GM12878 (cell line): ENCODE data around the gene ARID3B. TPM values are rescaled to one million over a fixed set of nuclear protein-coding genes. Genes with fewer than 3 reads are reported as not detected.

Experiments
- ATAC-seq: fragments of 200-7000 bp; cut with Tn5 transposase; 3 replicates; pipeline ENCODE4 v1.9.1; 2020; ENCODE audit warnings: mild to moderate bottlenecking, moderate library complexity
- BruUV-seq: library from RNA; stranded (reverse); fragments of 400-500 nt; replicated peaks from 2 replicates; lab custom pipeline; 2021; lab: Mats Ljungman, UMichigan
- CTCF ChIA-PET: fragments of 300-600 bp; sonication (Branson Sonifier 250); formaldehyde crosslinking; extraction: SDS; loops from one replicate; lab custom pipeline; 2021; ENCODE audit warnings: inconsistent platforms; lab: Yijun Ruan, JAX
- POLR2A ChIA-PET: fragments of 350-600 bp; formaldehyde crosslinking; extraction: SDS; loops from one replicate; lab custom pipeline; 2021; ENCODE audit warnings: inconsistent platforms; lab: Charles Lee
- RAD21 ChIA-PET: fragments of 300-600 bp; sonication (Branson Sonifier 250); formaldehyde crosslinking; loops from one replicate; lab custom pipeline; 2023; ENCODE audit warnings: antibody characterized with exemption; ENCODE audit not compliant: unreplicated experiment; lab: Charles Lee
- SMC1A ChIA-PET: fragments of 300-600 bp; sonication (Branson Sonifier 250); formaldehyde crosslinking; loops from one replicate; lab custom pipeline; 2023; ENCODE audit not compliant: unreplicated experiment, uncharacterized antibody; lab: Charles Lee
- DNase-seq: peaks from one replicate; pipeline ENCODE4 v3.0.0-alpha.2; 2011; ENCODE audit warnings: low read depth, low spot score
- FAIRE-seq: peaks from 3 replicates; lab custom pipeline; 2011; peaks lifted over from hg19 to GRCh38; lab: Jason Lieb, UNC
- H2AFZ ChIP-seq: 2 replicates; pipeline ENCODE4 v1.6.0; 2011; ENCODE audit warnings: low read depth, low read length, control low read depth; ENCODE audit not compliant: control insufficient read depth
- H3K27ac ChIP-seq: 2 replicates; pipeline ENCODE4 v1.5.1; 2011; ENCODE audit warnings: control low read depth; ENCODE audit not compliant: control insufficient read depth, insufficient read depth
- H3K27me3 ChIP-seq, 2 experiments: replicated peaks in 1 of 2; 2 replicates each; pipeline versions ENCODE4 v1.6.0 to v1.6.1; 2011; ENCODE audit warnings: low read length in 1 of 2; ENCODE audit not compliant: control insufficient read depth in 2 of 2, insufficient read depth in 2 of 2
- H3K36me3 ChIP-seq, 2 experiments: 2 replicates each; pipeline ENCODE4 v1.5.1; 2011; ENCODE audit warnings: low read length in 1 of 2; ENCODE audit not compliant: control insufficient read depth in 2 of 2, insufficient read depth in 2 of 2
- H3K4me1 ChIP-seq: 2 replicates; pipeline ENCODE4 v1.6.1; 2011; ENCODE audit warnings: mild to moderate bottlenecking, low read length, moderate library complexity, mixed read lengths; ENCODE audit not compliant: control insufficient read depth, insufficient read depth
- H3K4me2 ChIP-seq: 2 replicates; pipeline ENCODE4 v1.6.0; 2011; ENCODE audit warnings: control low read depth; ENCODE audit not compliant: control insufficient read depth, insufficient read depth
- H3K4me3 ChIP-seq: fragments of 200-600 bp; sonication (generic); 2 replicates; pipeline ENCODE4 v1.5.1; 2016
- H3K79me2 ChIP-seq: 2 replicates; pipeline ENCODE4 v1.6.0; 2011; ENCODE audit warnings: low read length; ENCODE audit not compliant: control insufficient read depth, insufficient read depth
- H3K9ac ChIP-seq: 2 replicates; pipeline ENCODE4 v1.8.0; 2011; ENCODE audit warnings: low read length, control low read depth, mixed read lengths; ENCODE audit not compliant: control insufficient read depth, insufficient read depth
- H3K9me3 ChIP-seq: replicated peaks from 3 replicates; pipeline ENCODE4 v1.5.1; 2011; ENCODE audit warnings: mild to moderate bottlenecking, low read length; ENCODE audit not compliant: control insufficient read depth, insufficient read depth
- H4K20me1 ChIP-seq: 2 replicates; pipeline ENCODE4 v1.6.0; 2011; ENCODE audit not compliant: control insufficient read depth, insufficient read depth
- CEBPB ChIP-seq, 2 experiments: fragments of 150-350 bp in 1 of 2; IDR thresholded peaks; 2 replicates each; pipeline ENCODE4 v1.6.1; 2012 to 2014; ENCODE audit warnings: low read depth in 2 of 2, low read length in 2 of 2, borderline replicate concordance in 1 of 2, inconsistent platforms in 1 of 2
- IRF5 ChIP-seq: fragments of 450-650 bp; IDR thresholded peaks from 2 replicates; pipeline ENCODE4 v1.6.1; 2017; ENCODE audit warnings: borderline replicate concordance
- KAT2A ChIP-seq: conservative IDR thresholded peaks from 2 replicates; pipeline ENCODE4 v1.6.1; 2011; ENCODE audit warnings: low read depth, low read length; ENCODE audit not compliant: control insufficient read depth
- KLF5 ChIP-seq: fragments of 450-650 bp; IDR thresholded peaks from 2 replicates; pipeline ENCODE4 v1.6.1; 2014; ENCODE audit warnings: mild to moderate bottlenecking; ENCODE audit not compliant: partially characterized antibody
- MTA2 ChIP-seq: fragments of 450-650 bp; IDR thresholded peaks from 2 replicates; pipeline ENCODE4 v1.6.1; 2016; ENCODE audit warnings: low read depth, mild to moderate bottlenecking, moderate library complexity
- RBBP5 ChIP-seq: fragments of 200-600 bp; sonication (generic); conservative IDR thresholded peaks from 2 replicates; pipeline ENCODE4 v1.6.1; 2016
- REST ChIP-seq: IDR thresholded peaks from 2 replicates; pipeline ENCODE4 v1.6.1; 2012; ENCODE audit warnings: mild to moderate bottlenecking, low read depth, low read length
- RFX5 ChIP-seq: IDR thresholded peaks from 2 replicates; pipeline ENCODE4 v1.6.1; 2011; ENCODE audit warnings: low read depth, low read length, improper control_type of control experiment
- TCF3 ChIP-seq: IDR thresholded peaks from 2 replicates; pipeline ENCODE4 v1.6.1; 2012; ENCODE audit warnings: low read depth, mild to moderate bottlenecking, low read length, borderline replicate concordance; ENCODE audit not compliant: insufficient read depth
- WRNIP1 ChIP-seq: IDR thresholded peaks from 2 replicates; pipeline ENCODE4 v1.6.1; 2011; ENCODE audit warnings: low read depth, low read length, improper control_type of control experiment, borderline replicate concordance
- YBX1 ChIP-seq: fragments of 450-650 bp; IDR thresholded peaks from 2 replicates; pipeline ENCODE4 v1.6.1; 2016; ENCODE audit warnings: antibody characterized with exemption
- whole genome bisulfite sequencing: methylation state at CpG from one replicate; pipeline ENCODE4 v1.1.6; 2016; ENCODE audit warnings: low lambda C conversion rate; ENCODE audit not compliant: insufficient replicate concordance, insufficient coverage; ENCODE audit errors: missing lambda C conversion rate; 5-methylcytosine and 5-hydroxymethylcytosine counted together
- in situ Hi-C: fragments of 300-500 bp; cut with MboI; formaldehyde crosslinking; loops from 9 replicates; pipeline ENCODE4 v1.14.3; 2018; ENCODE audit warnings: mixed read lengths
- intact Hi-C: fragments of 100-400 bp; cut with micrococcal nuclease; formaldehyde crosslinking; loops from one replicate; pipeline ENCODE4 v1.14.2; 2022; ENCODE audit not compliant: unreplicated experiment
- polyA plus RNA-seq, 11 experiments: library from polyadenylated mRNA; depleted of rRNA in 4 of 11; unstranded in 6 of 11; stranded (reverse) in 5 of 11; fragments of >200 nt; fragmentation: Nextera tagmentation in 4 of 11; fragmentation: Illumina TruSeq in 1 of 11; extraction: Ambion mirVana in 4 of 11; extraction: Trizol in 1 of 11; gene quantifications; 1 replicate in 1 of 11; 2 replicates in 10 of 11; pipeline versions ENCODE4 v1.2.1 to v1.2.3, GENCODE V29; 2011 to 2016; ENCODE audit warnings: inconsistent platforms in 2 of 11, missing spikeins in 2 of 11, low read depth in 1 of 11
- total RNA-seq, 4 experiments: library from RNA; depleted of rRNA in 3 of 4; stranded (reverse); fragments of >200 nt in 3 of 4; fragmentation: Illumina TruSeq in 1 of 4; extraction: Trizol in 1 of 4; gene quantifications; 2 replicates each; pipeline versions ENCODE4 v1.2.1 to v1.2.3, GENCODE V29; 2013 to 2021

Gene ARID3B
- total and polyA plus RNA-seq, 10 of the 15 experiments (the other 5 are each of a cell fraction or from before 2014, with no cell fraction given) = 1.1 to 33.4 (median 24.0) TPM

- H2AFZ ChIP-seq = no peak overlapping the region
- ChIA-PET SMC1A (interaction anchor here (0.6 to 8.2 kb wide), 10 partner anchors 9 to 261 kb away, joined by 3 to 116 read pairs (median 5); no protein-coding TSS in a partner anchor), RAD21 (interaction anchor here (0.6 to 2.7 kb wide), 8 partner anchors 14 to 205 kb away, joined by 3 to 13 read pairs (median 4); partner anchors contain the start of gene CLK3), POLR2A (no interaction called here), CTCF (interaction anchor here (0.6 to 18.9 kb wide), 28 partner anchors 9 to 316 kb away, joined by 3 to 380 read pairs (median 5); partner anchors contain the start of genes CLK3 and EDC3)
- intact Hi-C loops (loop anchor here (1.0 kb wide), 1 partner anchor 259 kb away; no protein-coding TSS in a partner anchor), in situ Hi-C loops (loop anchor here (5.0 kb wide), 2 partner anchors 140 to 315 kb away; no protein-coding TSS in a partner anchor)
- 72% methylated on average over 9 of the region's 9 CpGs for WGBS
- H3K4me1 ChIP-seq = peaks cover 7% of the 10 kb centered on the region
- no peak overlapping the region for H3K4me2 ChIP-seq
- no peaks in the 10 kb centered on the region for H3K27me3 ChIP-seq
- no peak overlapping the region for H3K4me3 ChIP-seq
- H4K20me1 ChIP-seq = peaks cover 1% of the 10 kb centered on the region; the same call in 1 of the 2 replicates
- H3K9me3 ChIP-seq = no peaks in the 10 kb centered on the region
- TF ChIP-seq IRF5 (no peak), MTA2 (no peak), KLF5 (no peak), RFX5 (no peak), CEBPB (IDR thresholded peaks at IDR 0.05; ENCODE audit: borderline replicate concordance in 1 of 2, low read depth in 2 of 2, low read length in 2 of 2) (no peak), YBX1 (no peak), RBBP5 (no peak), TCF3 (no peak), KAT2A (no peak), WRNIP1 (no peak), REST (no peak)
- peaks cover 43 to 54% of the 10 kb centered on the region in 2 experiments for H3K36me3 ChIP-seq
- no peak for DNase-seq
- no peak overlapping the region for H3K27ac ChIP-seq
- no peak overlapping the region for H3K9ac ChIP-seq
- no TSS peak for BruUV-seq
- no peak for ATAC-seq
- no peak for FAIRE-seq
- no peaks in the 10 kb centered on the region for H3K79me2 ChIP-seq
Observed at GRCh38 chr15:74632601-74633000, 91.6 kb downstream of the ARID3B start.
